ENCODE results near the gene ZNF609. TPM values are rescaled to one million over a fixed set of nuclear protein-coding genes. Genes with fewer than 3 reads are reported as not detected.

ZNF609 gene
- polyA plus RNA-seq, 1 experiment = 12.5 TPM

- Histone ChIP-seq H3K36me3 (ENCODE audit: control insufficient read depth, insufficient read depth, low read length) (peaks cover 47% of the 10 kb centered on the region), H3K27me3 (ENCODE audit: control insufficient read depth, insufficient read depth, low read length) (no peaks in the 10 kb centered on the region), H3K4me3 (ENCODE audit: low read depth, low read length) (no peak overlapping the region)
- CTCF ChIA-PET = interaction anchor here (0.7 to 21.7 kb wide), 21 partner anchors 8 to 347 kb away, joined by 3 to 395 read pairs (median 4); no protein-coding TSS in a partner anchor
- DNase-seq (ENCODE audit: low read depth) = no peak
- POLR2A ChIA-PET = interaction anchor here (0.6 kb wide), 1 partner anchor 29 kb away, joined by 8 read pairs; no protein-coding TSS in a partner anchor
- TF ChIP-seq CTCF (IDR thresholded peaks at IDR 0.05; ENCODE audit: insufficient read depth, low read depth, low read length) = peak; percentile 73
These were observed 225.9 kb downstream of the ZNF609 start for GRCh38 chr15:64686130-64686735.

GRCh38 chr15:64687172-64687571 is 226.8 kb downstream of the ZNF609 start:
- ChIA-PET CTCF (interaction anchor here (0.6 to 21.7 kb wide), 19 partner anchors 8 to 346 kb away, joined by 3 to 395 read pairs (median 4); no protein-coding TSS in a partner anchor), POLR2A (no interaction called here)
- peaks cover 39% of the 10 kb centered on the region for H3K36me3 ChIP-seq (ENCODE audit: control insufficient read depth, insufficient read depth, low read length)
- DNase-seq (ENCODE audit: low read depth) = no peak
- no peak for TF ChIP-seq CTCF (IDR thresholded peaks at IDR 0.05; ENCODE audit: insufficient read depth, low read depth, low read length)
- no peak overlapping the region for H3K4me3 ChIP-seq (ENCODE audit: low read depth, low read length)
- no peaks in the 10 kb centered on the region for H3K27me3 ChIP-seq (ENCODE audit: control insufficient read depth, insufficient read depth, low read length)

- DNase-seq (ENCODE audit: low read depth) = no peak
- no peaks in the 10 kb centered on the region for H3K27me3 ChIP-seq (ENCODE audit: control insufficient read depth, insufficient read depth, low read length)
- no peak for TF ChIP-seq CTCF (IDR thresholded peaks at IDR 0.05; ENCODE audit: insufficient read depth, low read depth, low read length)
- H3K4me3 ChIP-seq (ENCODE audit: low read depth, low read length) = no peak overlapping the region
- ChIA-PET POLR2A (no interaction called here), CTCF (interaction anchor here (1.2 to 21.7 kb wide), 6 partner anchors 8 to 122 kb away, joined by 3 to 395 read pairs (median 16); no protein-coding TSS in a partner anchor)
- H3K36me3 ChIP-seq (ENCODE audit: control insufficient read depth, insufficient read depth, low read length) = peaks cover 36% of the 10 kb centered on the region
These were observed 227.3 kb downstream of the ZNF609 start for GRCh38 chr15:64687688-64688087.

GRCh38 chr15:64688770-64689169 is 228.4 kb downstream of the ZNF609 start:
- Histone ChIP-seq H3K4me3 (ENCODE audit: low read depth, low read length) (no peak overlapping the region), H3K27me3 (ENCODE audit: control insufficient read depth, insufficient read depth, low read length) (no peaks in the 10 kb centered on the region), H3K36me3 (ENCODE audit: control insufficient read depth, insufficient read depth, low read length) (peaks cover 31% of the 10 kb centered on the region)
- no peak for DNase-seq (ENCODE audit: low read depth)
- ChIA-PET CTCF (interaction anchor here (3.1 to 21.7 kb wide), 2 partner anchors 39 to 121 kb away, joined by 21 to 395 read pairs; no protein-coding TSS in a partner anchor), POLR2A (interaction anchor here (0.6 kb wide), 1 partner anchor 10 kb away, joined by 8 read pairs; no protein-coding TSS in a partner anchor)
- no peak for TF ChIP-seq CTCF (IDR thresholded peaks at IDR 0.05; ENCODE audit: insufficient read depth, low read depth, low read length)

- DNase-seq (ENCODE audit: low read depth) = no peak
- TF ChIP-seq CTCF (IDR thresholded peaks at IDR 0.05; ENCODE audit: insufficient read depth, low read depth, low read length) = no peak
- CTCF ChIA-PET = interaction anchor here (0.5 to 21.7 kb wide), 5 partner anchors 9 to 111 kb away, joined by 3 to 395 read pairs (median 3); no protein-coding TSS in a partner anchor
- Histone ChIP-seq H3K4me3 (ENCODE audit: low read depth, low read length) (no peak overlapping the region), H3K36me3 (ENCODE audit: control insufficient read depth, insufficient read depth, low read length) (peaks cover 27% of the 10 kb centered on the region), H3K27me3 (ENCODE audit: control insufficient read depth, insufficient read depth, low read length) (no peaks in the 10 kb centered on the region)
- POLR2A ChIA-PET = no interaction called here
These were observed 229.6 kb downstream of the ZNF609 start for GRCh38 chr15:64690008-64690407.
